ENCODE measurements around the gene APOBEC3B. TPM values are rescaled to one million over a fixed set of nuclear protein-coding genes. Genes with fewer than 3 reads are reported as not detected.

APOBEC3B gene
- polyA plus RNA-seq, 1 donor (not counting 4 experiments of a cell fraction or from before 2014, with no cell fraction given): 3.4 TPM

- Histone ChIP-seq H3K9me3 (ENCODE audit: control insufficient read depth, low read depth, low read length) (no peaks in the 10 kb centered on the region), H3K79me2 (ENCODE audit: control insufficient read depth, insufficient read depth, low read length) (no peaks in the 10 kb centered on the region), H3K9me1 (ENCODE audit: control insufficient read depth, extremely low read depth, insufficient read depth, low read length) (no peaks in the 10 kb centered on the region), H3K4me2 (ENCODE audit: control insufficient read depth, extremely low read depth, insufficient read depth, low read depth, low read length) (no peak overlapping the region), H2AFZ (ENCODE audit: control insufficient read depth, low read length) (no peak overlapping the region), H3K27ac (ENCODE audit: control insufficient read depth, insufficient read depth, low read length) (no peak overlapping the region), H3K27me3 (ENCODE audit: control insufficient read depth, extremely low read depth, insufficient read depth, low read length) (peaks cover 28% of the 10 kb centered on the region), H3K36me3 (ENCODE audit: control insufficient read depth in 2 of 2, extremely low read depth in 1 of 2, insufficient read depth in 2 of 2, low read length in 2 of 2) (no peaks in the 10 kb centered on the region), H3K4me3 (ENCODE audit: control insufficient read depth in 2 of 3, extremely low read depth in 1 of 3, insufficient read depth in 2 of 3, low read depth in 1 of 3, low read length in 3 of 3) (no peak overlapping the region), H3K4me1 (ENCODE audit: control insufficient read depth, extremely low read depth, insufficient read depth, low read length) (no peaks in the 10 kb centered on the region), H3K9ac (ENCODE audit: control insufficient read depth, extremely low read depth, insufficient read depth, low read length) (no peak overlapping the region), H4K20me1 (ENCODE audit: control insufficient read depth, extremely low read depth, insufficient read depth, low read length) (no peaks in the 10 kb centered on the region)
- TF ChIP-seq EZH2 (IDR thresholded peaks at IDR 0.05; ENCODE audit: low read length): no peak
- no peak for TF ChIP-seq CTCF (optimal IDR thresholded peaks at IDR 0.05 in 1 of 3, IDR thresholded peaks at IDR 0.05 in 1 of 3, conservative IDR thresholded peaks at IDR 0.05 in 1 of 3; ENCODE audit: extremely low read depth in 1 of 3, insufficient read depth in 2 of 3, low read length in 3 of 3)
- DNase-seq (ENCODE audit: low read depth, low spot score): no peak
- dilution Hi-C loops (cut with MboI; ENCODE audit: extremely low pct_ligation_motif_present, low sequenced_read_pairs): no loop called here
- FAIRE-seq: no peak
Measured at GRCh38 chr22:38940811-38941384, 41.2 kb upstream of the APOBEC3B start.

DNA sequence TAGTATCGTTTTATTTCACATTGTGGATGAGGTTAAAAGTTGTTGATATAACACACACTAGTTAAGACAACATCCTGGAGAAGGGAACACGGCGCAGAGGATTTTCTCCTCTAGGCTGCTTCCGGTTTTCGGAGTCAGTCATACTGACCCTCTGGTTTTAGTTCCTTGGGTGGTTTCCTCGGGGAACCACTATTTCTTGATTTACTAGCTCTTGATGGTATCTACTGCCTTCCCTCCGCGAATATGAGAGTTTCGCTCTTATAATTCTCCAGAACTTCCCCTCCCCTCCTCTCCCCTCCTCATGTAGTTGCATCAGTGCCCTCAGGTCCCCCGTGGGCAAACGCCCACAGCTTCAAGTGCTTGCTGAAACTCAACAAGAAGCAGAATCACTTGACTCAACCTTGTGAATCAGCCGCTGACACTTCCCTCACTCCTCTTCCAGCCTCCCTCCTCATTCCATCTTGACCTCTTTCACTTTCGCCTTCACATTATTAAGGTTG is 40.6 kb upstream of the APOBEC3B start:
- Histone ChIP-seq H3K27me3 (ENCODE audit: control insufficient read depth, extremely low read depth, insufficient read depth, low read length) (peaks cover 26% of the 10 kb centered on the region), H3K27ac (ENCODE audit: control insufficient read depth, insufficient read depth, low read length) (no peak overlapping the region), H3K9ac (ENCODE audit: control insufficient read depth, extremely low read depth, insufficient read depth, low read length) (no peak overlapping the region), H4K20me1 (ENCODE audit: control insufficient read depth, extremely low read depth, insufficient read depth, low read length) (no peaks in the 10 kb centered on the region), H3K4me3 (ENCODE audit: control insufficient read depth in 2 of 3, extremely low read depth in 1 of 3, insufficient read depth in 2 of 3, low read depth in 1 of 3, low read length in 3 of 3) (no peak overlapping the region), H3K79me2 (ENCODE audit: control insufficient read depth, insufficient read depth, low read length) (no peaks in the 10 kb centered on the region), H3K36me3 (ENCODE audit: control insufficient read depth in 2 of 2, extremely low read depth in 1 of 2, insufficient read depth in 2 of 2, low read length in 2 of 2) (no peaks in the 10 kb centered on the region), H3K9me1 (ENCODE audit: control insufficient read depth, extremely low read depth, insufficient read depth, low read length) (no peaks in the 10 kb centered on the region), H3K4me2 (ENCODE audit: control insufficient read depth, extremely low read depth, insufficient read depth, low read depth, low read length) (no peak overlapping the region), H2AFZ (ENCODE audit: control insufficient read depth, low read length) (no peak overlapping the region), H3K9me3 (ENCODE audit: control insufficient read depth, low read depth, low read length) (no peaks in the 10 kb centered on the region), H3K4me1 (ENCODE audit: control insufficient read depth, extremely low read depth, insufficient read depth, low read length) (no peaks in the 10 kb centered on the region)
- TF ChIP-seq CTCF (optimal IDR thresholded peaks at IDR 0.05 in 1 of 3, IDR thresholded peaks at IDR 0.05 in 1 of 3, conservative IDR thresholded peaks at IDR 0.05 in 1 of 3; ENCODE audit: extremely low read depth in 1 of 3, insufficient read depth in 2 of 3, low read length in 3 of 3): no peak
- no peak for TF ChIP-seq EZH2 (IDR thresholded peaks at IDR 0.05; ENCODE audit: low read length)
- FAIRE-seq (no peak), DNase-seq (ENCODE audit: low read depth, low spot score) (no peak)
- dilution Hi-C loops (cut with MboI; ENCODE audit: extremely low pct_ligation_motif_present, low sequenced_read_pairs): no loop called here

All from keratinocyte (primary cell).